IPS-15b (cell line): Measurements from ENCODE around the gene PRDM13.

Experiments
- H3K27me3 ChIP-seq: one replicate; pipeline ENCODE4 v1.6.1; 2013; ENCODE audit warnings: low read length; ENCODE audit not compliant: control insufficient read depth, insufficient read depth
- H3K36me3 ChIP-seq: one replicate; pipeline ENCODE4 v1.6.1; 2013; ENCODE audit warnings: low read length; ENCODE audit not compliant: control insufficient read depth, insufficient read depth
- H3K4me1 ChIP-seq: one replicate; pipeline ENCODE4 v1.6.1; 2013; ENCODE audit warnings: mild to moderate bottlenecking, low read length; ENCODE audit not compliant: control insufficient read depth, insufficient read depth
- H3K4me3 ChIP-seq: one replicate; pipeline ENCODE4 v1.5.1; 2013; ENCODE audit warnings: low read depth, low read length
- H3K9ac ChIP-seq: one replicate; pipeline ENCODE4 v1.6.1; 2013; ENCODE audit warnings: low read depth, mild to moderate bottlenecking, low read length
- H3K9me3 ChIP-seq: one replicate; pipeline ENCODE4 v1.6.1; 2013; ENCODE audit warnings: mild to moderate bottlenecking, low read length; ENCODE audit not compliant: control insufficient read depth, insufficient read depth

PRDM13 gene

DNA sequence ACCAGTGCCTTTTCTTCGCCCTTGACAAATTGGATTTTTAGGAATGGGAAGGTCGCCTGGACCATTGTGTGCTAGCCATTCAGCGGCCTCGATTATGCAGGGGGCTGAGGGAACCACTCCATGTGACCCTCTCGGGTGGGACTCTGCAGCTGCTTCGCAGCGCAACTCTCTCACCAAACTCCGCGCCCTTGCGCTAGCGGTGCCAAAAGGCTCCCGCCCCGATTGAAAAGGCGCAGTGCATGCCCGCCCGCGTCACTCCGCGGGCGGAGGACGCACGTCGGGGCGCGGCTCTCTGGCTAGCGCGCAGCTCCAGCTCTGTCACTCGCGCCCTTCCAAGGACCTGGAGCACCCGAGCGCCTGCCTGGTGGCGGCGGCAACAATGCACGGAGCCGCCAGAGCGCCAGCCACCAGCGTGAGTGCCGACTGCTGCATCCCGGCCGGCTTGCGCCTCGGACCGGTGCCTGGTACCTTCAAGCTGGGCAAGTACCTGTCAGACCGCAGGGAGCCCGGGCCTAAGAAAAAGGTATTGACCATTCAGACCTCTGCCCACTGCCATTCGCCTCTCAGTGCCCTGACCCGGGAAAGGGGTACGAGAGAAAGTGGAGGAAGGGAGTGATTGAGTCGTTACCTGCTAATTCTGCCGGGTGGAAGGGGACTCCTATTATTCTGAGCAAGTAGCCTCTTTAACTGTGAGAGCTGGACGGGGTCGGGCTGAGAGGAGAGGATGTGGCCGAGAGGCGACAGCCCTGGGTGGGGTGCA is at the start of gene PRDM13:
TSS of gene PRDM13 (plus strand) at position 178 of the 760 bp plus-strand sequence. CDS start at position 380, 202 bp downstream.
- Histone ChIP-seq H3K4me3 (peak within 1 kb of the TSS; percentile 26), H3K9me3 (no peaks in the 10 kb centered on the region), H3K9ac (no peak within 1 kb of the TSS), H3K27me3 (peaks cover 100% of the 10 kb centered on the region), H3K36me3 (no peaks in the 10 kb centered on the region), H3K4me1 (peaks cover 7% of the 10 kb centered on the region)

- no peaks in the 10 kb centered on the region for H3K9me3 ChIP-seq
- no peak overlapping the region for H3K9ac ChIP-seq
- no peaks in the 10 kb centered on the region for H3K27me3 ChIP-seq
- H3K4me1 ChIP-seq: no peaks in the 10 kb centered on the region
- no peak overlapping the region for H3K4me3 ChIP-seq
- peaks cover 32% of the 10 kb centered on the region for H3K36me3 ChIP-seq
Observed at GRCh38 chr6:99559057-99559456, 47.6 kb upstream of the PRDM13 start.

DNA sequence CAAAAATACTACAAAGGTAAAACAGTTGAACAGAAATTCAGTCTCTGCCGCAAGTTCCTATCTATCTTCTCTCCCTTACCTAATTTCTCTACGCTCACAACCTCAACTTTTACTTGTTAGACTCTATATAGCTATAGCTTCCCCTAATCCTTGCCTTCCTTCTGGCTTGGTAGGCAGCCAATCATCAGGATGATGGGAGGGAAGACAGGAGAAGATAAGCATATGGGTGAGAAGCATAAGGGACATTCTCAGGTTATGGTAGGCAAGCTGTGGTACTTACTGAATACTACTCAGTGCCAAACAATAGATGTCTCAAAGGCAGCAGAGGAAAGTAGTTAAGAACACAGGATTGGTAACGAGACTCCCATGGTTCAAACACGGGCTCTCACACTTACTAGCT is 46.0 kb upstream of the PRDM13 start:
- no peaks in the 10 kb centered on the region for H3K27me3 ChIP-seq
- H3K9ac ChIP-seq: no peak overlapping the region
- peaks cover 17% of the 10 kb centered on the region for H3K36me3 ChIP-seq
- H3K4me3 ChIP-seq: no peak overlapping the region
- H3K9me3 ChIP-seq: no peaks in the 10 kb centered on the region
- H3K4me1 ChIP-seq: no peaks in the 10 kb centered on the region

GRCh38 chr6:99563056-99563723 is 43.4 kb upstream of the PRDM13 start:
- Histone ChIP-seq H3K36me3 (peaks cover 12% of the 10 kb centered on the region), H3K4me1 (peaks cover 4% of the 10 kb centered on the region), H3K9ac (no peak overlapping the region), H3K4me3 (no peak overlapping the region), H3K9me3 (no peaks in the 10 kb centered on the region), H3K27me3 (no peaks in the 10 kb centered on the region)

GRCh38 chr6:99568103-99568933 is 38.3 kb upstream of the PRDM13 start, which contains the start of gene CCNC:
Gene CCNC, minus strand, starts transcription at chr6:99568660. Its CDS starts 133 bp downstream, at chr6:99568527.
- Histone ChIP-seq H3K4me1 (peaks cover 4% of the 10 kb centered on the region), H3K4me3 (peak within 1 kb of the TSS; percentile 90), H3K27me3 (no peaks in the 10 kb centered on the region), H3K9ac (peak within 1 kb of the TSS; percentile 97), H3K9me3 (no peaks in the 10 kb centered on the region), H3K36me3 (no peaks in the 10 kb centered on the region)

DNA sequence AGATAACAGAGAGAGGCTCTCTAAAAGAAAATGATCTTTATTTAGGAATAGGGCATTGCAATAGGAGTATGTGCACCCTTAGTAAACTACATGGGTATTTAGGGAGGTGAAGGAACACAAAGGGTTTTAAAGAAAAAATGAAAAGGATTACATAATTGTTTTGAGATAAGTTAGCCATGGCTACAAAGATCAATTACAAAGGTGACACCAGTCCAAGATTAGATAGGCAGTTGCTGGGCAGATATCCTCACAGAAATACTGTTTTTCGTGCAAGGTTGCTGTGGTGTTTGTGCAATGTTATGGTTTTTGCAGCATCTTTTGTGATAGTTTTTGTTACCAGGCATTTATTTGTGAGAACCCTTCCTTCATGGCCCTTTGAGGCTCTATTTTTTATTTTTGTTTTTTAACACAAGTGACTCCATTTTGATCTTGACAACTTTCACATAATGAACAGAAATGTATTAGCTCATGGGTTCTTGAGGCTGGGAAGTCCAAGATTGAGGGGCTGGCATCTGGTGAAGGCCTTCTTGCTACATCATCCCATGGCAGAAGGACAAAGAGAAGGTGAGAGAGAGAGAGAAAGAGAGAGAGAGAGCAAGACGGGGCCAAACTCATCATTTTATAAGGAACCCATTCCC is 32.5 kb upstream of the PRDM13 start:
- no peaks in the 10 kb centered on the region for H3K4me1 ChIP-seq
- H3K36me3 ChIP-seq: no peaks in the 10 kb centered on the region
- H3K9ac ChIP-seq: no peak overlapping the region
- no peaks in the 10 kb centered on the region for H3K9me3 ChIP-seq
- H3K27me3 ChIP-seq: peaks cover 15% of the 10 kb centered on the region
- no peak overlapping the region for H3K4me3 ChIP-seq

- Histone ChIP-seq H3K9me3 (no peaks in the 10 kb centered on the region), H3K27me3 (peaks cover 18% of the 10 kb centered on the region), H3K9ac (no peak overlapping the region), H3K4me1 (no peaks in the 10 kb centered on the region), H3K36me3 (no peaks in the 10 kb centered on the region), H3K4me3 (no peak overlapping the region)
Observed at GRCh38 chr6:99575544-99576227, 30.9 kb upstream of the PRDM13 start.

- Histone ChIP-seq H3K27me3 (peaks cover 38% of the 10 kb centered on the region), H3K9ac (no peak overlapping the region), H3K4me1 (no peaks in the 10 kb centered on the region), H3K36me3 (no peaks in the 10 kb centered on the region), H3K4me3 (no peak overlapping the region), H3K9me3 (no peaks in the 10 kb centered on the region)
Observed at GRCh38 chr6:99579781-99580180, 26.9 kb upstream of the PRDM13 start.

DNA sequence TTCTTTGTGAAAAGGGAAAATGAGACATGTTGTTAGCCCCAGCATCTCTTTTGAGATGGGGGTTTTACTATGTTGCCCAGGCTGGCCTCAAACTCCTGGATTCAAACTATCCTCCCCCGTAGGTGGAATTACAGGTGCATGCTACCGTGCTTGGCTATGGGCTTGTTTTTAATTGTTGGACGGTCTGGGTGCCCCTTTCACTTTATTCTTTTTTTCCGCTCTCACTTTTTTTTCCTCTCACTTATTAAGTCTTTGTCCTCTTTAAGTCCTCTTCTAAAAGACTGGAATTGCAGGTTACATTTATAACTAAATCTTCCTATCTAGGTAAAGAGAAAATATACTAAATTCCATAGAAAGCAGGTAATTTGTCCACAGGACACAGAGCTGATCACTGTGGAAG is 18.8 kb upstream of the PRDM13 start:
- Histone ChIP-seq H3K4me1 (no peaks in the 10 kb centered on the region), H3K9ac (no peak overlapping the region), H3K27me3 (peaks cover 95% of the 10 kb centered on the region)

GRCh38 chr6:99588618-99589289 is 17.9 kb upstream of the PRDM13 start:
- Histone ChIP-seq H3K36me3 (no peaks in the 10 kb centered on the region), H3K9me3 (no peaks in the 10 kb centered on the region), H3K27me3 (peaks cover 97% of the 10 kb centered on the region), H3K4me3 (peak overlapping the region; percentile 48), H3K4me1 (no peaks in the 10 kb centered on the region), H3K9ac (no peak overlapping the region)

More for the DNA sequence above, 18.8 kb upstream of the PRDM13 start:
- no peaks in the 10 kb centered on the region for H3K36me3 ChIP-seq
- no peak overlapping the region for H3K4me3 ChIP-seq
- H3K9me3 ChIP-seq: no peaks in the 10 kb centered on the region
